A549 (cell line): ENCODE data around the gene TMX1.

ENCODE experiments used
- CEBPB ChIP-seq, 2 experiments: fragments of >200 bp in 1 of 2; sonication (Bioruptor Twin) in 1 of 2; formaldehyde crosslinking in 1 of 2; IDR thresholded peaks; 2 replicates each; pipeline ENCODE4 v1.6.1; 2012 to 2016
- MAFK ChIP-seq: fragments of 450-650 bp; IDR thresholded peaks from 2 replicates; pipeline ENCODE4 v1.6.1; 2014; ENCODE audit not compliant: partially characterized antibody
- TF ChIP-seq, protein P1 (sequence below): fragments of 200-600 bp; sonication (generic); IDR thresholded peaks from 2 replicates; pipeline ENCODE4 v1.6.1; 2016; ENCODE audit warnings: antibody characterized with exemption, mild to moderate bottlenecking, moderate library complexity
- TF ChIP-seq, protein P2 (sequence below): fragments of 450-650 bp; IDR thresholded peaks from 2 replicates; pipeline ENCODE4 v1.6.1; 2014; ENCODE audit warnings: antibody characterized with exemption
- TF ChIP-seq, protein P3 (sequence below): fragments of >200 bp; sonication (Bioruptor Twin); formaldehyde crosslinking; IDR thresholded peaks from 3 replicates; pipeline ENCODE4 v1.5.1; 2016

DNA sequence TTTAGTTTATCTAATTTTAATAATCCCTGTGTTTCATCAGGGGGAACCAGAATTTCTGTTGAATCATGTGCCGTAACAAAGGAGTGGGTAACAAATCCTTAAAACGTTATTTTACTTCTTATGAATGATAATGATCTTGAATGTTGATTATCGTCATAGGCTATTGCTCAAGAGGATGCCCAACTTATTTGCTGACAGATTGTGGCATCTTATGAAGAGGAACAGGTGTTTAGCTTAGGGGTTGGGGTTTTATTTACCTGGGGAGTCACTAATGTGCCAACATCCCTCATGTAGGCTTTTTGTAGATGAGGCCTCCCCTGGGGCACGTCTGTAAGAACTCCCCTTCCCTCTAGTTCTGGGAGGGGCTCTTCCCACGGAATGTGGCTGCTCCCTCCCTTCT, 32.4 kb upstream of the TMX1 start:
- TF ChIP-seq, protein P1, sequence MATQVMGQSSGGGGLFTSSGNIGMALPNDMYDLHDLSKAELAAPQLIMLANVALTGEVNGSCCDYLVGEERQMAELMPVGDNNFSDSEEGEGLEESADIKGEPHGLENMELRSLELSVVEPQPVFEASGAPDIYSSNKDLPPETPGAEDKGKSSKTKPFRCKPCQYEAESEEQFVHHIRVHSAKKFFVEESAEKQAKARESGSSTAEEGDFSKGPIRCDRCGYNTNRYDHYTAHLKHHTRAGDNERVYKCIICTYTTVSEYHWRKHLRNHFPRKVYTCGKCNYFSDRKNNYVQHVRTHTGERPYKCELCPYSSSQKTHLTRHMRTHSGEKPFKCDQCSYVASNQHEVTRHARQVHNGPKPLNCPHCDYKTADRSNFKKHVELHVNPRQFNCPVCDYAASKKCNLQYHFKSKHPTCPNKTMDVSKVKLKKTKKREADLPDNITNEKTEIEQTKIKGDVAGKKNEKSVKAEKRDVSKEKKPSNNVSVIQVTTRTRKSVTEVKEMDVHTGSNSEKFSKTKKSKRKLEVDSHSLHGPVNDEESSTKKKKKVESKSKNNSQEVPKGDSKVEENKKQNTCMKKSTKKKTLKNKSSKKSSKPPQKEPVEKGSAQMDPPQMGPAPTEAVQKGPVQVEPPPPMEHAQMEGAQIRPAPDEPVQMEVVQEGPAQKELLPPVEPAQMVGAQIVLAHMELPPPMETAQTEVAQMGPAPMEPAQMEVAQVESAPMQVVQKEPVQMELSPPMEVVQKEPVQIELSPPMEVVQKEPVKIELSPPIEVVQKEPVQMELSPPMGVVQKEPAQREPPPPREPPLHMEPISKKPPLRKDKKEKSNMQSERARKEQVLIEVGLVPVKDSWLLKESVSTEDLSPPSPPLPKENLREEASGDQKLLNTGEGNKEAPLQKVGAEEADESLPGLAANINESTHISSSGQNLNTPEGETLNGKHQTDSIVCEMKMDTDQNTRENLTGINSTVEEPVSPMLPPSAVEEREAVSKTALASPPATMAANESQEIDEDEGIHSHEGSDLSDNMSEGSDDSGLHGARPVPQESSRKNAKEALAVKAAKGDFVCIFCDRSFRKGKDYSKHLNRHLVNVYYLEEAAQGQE = no peak
- TF ChIP-seq, protein P2, sequence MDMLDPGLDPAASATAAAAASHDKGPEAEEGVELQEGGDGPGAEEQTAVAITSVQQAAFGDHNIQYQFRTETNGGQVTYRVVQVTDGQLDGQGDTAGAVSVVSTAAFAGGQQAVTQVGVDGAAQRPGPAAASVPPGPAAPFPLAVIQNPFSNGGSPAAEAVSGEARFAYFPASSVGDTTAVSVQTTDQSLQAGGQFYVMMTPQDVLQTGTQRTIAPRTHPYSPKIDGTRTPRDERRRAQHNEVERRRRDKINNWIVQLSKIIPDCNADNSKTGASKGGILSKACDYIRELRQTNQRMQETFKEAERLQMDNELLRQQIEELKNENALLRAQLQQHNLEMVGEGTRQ = no peak
- no peak for TF ChIP-seq MAFK
- TF ChIP-seq, protein P3, sequence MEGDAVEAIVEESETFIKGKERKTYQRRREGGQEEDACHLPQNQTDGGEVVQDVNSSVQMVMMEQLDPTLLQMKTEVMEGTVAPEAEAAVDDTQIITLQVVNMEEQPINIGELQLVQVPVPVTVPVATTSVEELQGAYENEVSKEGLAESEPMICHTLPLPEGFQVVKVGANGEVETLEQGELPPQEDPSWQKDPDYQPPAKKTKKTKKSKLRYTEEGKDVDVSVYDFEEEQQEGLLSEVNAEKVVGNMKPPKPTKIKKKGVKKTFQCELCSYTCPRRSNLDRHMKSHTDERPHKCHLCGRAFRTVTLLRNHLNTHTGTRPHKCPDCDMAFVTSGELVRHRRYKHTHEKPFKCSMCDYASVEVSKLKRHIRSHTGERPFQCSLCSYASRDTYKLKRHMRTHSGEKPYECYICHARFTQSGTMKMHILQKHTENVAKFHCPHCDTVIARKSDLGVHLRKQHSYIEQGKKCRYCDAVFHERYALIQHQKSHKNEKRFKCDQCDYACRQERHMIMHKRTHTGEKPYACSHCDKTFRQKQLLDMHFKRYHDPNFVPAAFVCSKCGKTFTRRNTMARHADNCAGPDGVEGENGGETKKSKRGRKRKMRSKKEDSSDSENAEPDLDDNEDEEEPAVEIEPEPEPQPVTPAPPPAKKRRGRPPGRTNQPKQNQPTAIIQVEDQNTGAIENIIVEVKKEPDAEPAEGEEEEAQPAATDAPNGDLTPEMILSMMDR = no peak
- TF ChIP-seq CEBPB (IDR thresholded peaks at IDR 0.05) = no peak
